Activated CD4-positive, alpha-beta memory T cell treated with anti-CD3 and anti-CD28 coated beads for 36 hours (primary cell): ENCODE results near the gene LMBRD2. TPM values are rescaled to one million over a fixed set of nuclear protein-coding genes. Genes with fewer than 3 reads are reported as not detected.
A peak's percentile ranks its signal among the peaks of the same experiment; 100 is the strongest.

Source experiments
- CTCF ChIA-PET: fragments of 350-600 bp; sonication (Branson Sonifier 250); formaldehyde crosslinking; loops from one replicate; lab custom pipeline; 2021; ENCODE audit warnings: antibody characterized with exemption, inconsistent platforms; lab: Charles Lee
- POLR2A ChIA-PET: fragments of 350-600 bp; sonication (Branson Sonifier 250); formaldehyde crosslinking; loops from one replicate; lab custom pipeline; 2021; ENCODE audit warnings: antibody characterized with exemption; lab: Charles Lee
- DNase-seq: peaks from one replicate; pipeline ENCODE4 v3.0.0-alpha.2; 2020
- H3K27ac Mint-ChIP-seq: one replicate; pipeline ENCODE4 v1.8.0; 2021; ENCODE audit warnings: mixed read lengths
- H3K27me3 Mint-ChIP-seq: one replicate; pipeline ENCODE4 v1.8.0; 2021; ENCODE audit warnings: mixed read lengths
- H3K36me3 Mint-ChIP-seq: one replicate; pipeline ENCODE4 v1.8.0; 2021; ENCODE audit warnings: mixed read lengths
- H3K4me1 Mint-ChIP-seq: one replicate; pipeline ENCODE4 v1.8.0; 2021; ENCODE audit warnings: low read depth, mixed read lengths
- H3K4me3 Mint-ChIP-seq: one replicate; pipeline ENCODE4 v1.8.0; 2021; ENCODE audit warnings: mild to moderate bottlenecking, mixed read lengths
- H3K9me3 Mint-ChIP-seq: one replicate; pipeline ENCODE4 v1.8.0; 2021; ENCODE audit warnings: mixed read lengths
- intact Hi-C: fragments of 100-400 bp; cut with micrococcal nuclease; formaldehyde crosslinking; loops from one replicate; pipeline ENCODE4 v1.15.1; 2023
- total RNA-seq, 2 experiments: library from RNA; stranded (reverse); gene quantifications; one replicate each; pipeline ENCODE4 v1.2.3, GENCODE V29; 2021

Gene LMBRD2
- total RNA-seq, 2 experiments from 2014 or later: 8.1 to 10.0 TPM

DNA sequence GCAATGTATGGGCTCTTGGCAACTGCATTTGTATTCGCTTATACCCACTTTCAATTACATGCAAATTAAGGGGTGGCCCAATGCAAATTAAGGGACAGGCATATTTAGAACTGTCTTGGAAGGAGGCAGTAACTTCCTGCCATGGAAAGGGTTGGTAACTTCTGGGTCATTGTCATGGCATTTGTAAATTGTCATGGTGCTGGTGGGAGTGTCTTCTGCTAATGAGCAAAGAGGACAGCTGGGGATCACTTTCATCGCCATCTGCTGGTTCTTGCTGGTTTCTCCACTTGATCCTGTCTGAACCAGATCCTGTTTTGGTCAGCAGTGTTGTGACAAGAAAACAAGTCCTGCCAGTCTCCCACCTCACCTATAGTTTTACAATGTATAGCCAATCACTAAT is 61.7 kb downstream of the LMBRD2 start:
- H3K4me1 Mint-ChIP-seq: no peaks in the 10 kb centered on the region
- H3K4me3 Mint-ChIP-seq: no peak overlapping the region
- H3K9me3 Mint-ChIP-seq: peaks cover 10% of the 10 kb centered on the region
- intact Hi-C loops: no loop called here
- no peak overlapping the region for H3K27ac Mint-ChIP-seq
- ChIA-PET POLR2A (interaction anchor here (0.6 to 1.0 kb wide), 2 partner anchors 12 to 92 kb away, joined by 3 read pairs; no protein-coding TSS in a partner anchor), CTCF (interaction anchor here (0.6 to 1.5 kb wide), 3 partner anchors 8 to 53 kb away, joined by 3 to 9 read pairs (median 5); no protein-coding TSS in a partner anchor)
- H3K27me3 Mint-ChIP-seq: peaks cover 3% of the 10 kb centered on the region
- peak; percentile 26 for DNase-seq
- no peaks in the 10 kb centered on the region for H3K36me3 Mint-ChIP-seq

DNA sequence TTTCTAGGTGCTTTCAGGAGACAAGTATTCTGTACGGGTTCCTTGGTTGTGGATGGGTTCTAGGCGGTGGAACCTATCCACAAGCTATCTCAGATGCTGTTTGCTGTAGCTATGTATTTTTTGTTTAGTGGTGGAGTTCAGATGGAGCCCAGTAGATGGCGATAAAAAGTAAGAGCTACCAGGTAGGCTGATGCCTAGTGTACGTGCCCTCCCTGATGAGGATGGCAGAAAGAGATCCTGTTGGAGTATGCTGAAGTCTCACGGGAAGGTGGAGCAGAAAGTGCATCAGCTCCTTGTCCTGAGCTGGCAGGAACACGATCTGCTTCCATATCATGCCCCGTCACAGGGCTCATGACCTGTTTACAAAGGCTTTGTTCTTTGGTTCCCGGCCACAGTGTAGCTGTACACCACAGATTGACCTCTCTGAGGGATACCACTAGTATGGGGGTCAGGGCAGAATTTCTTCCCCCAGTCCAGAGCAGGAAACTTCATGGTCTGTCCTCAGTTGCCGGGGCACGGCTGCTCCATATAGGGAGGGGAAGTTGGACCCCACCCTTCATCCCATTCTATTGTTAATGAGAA is 72.4 kb downstream of the LMBRD2 start:
- intact Hi-C loops: loop anchor here (1.0 to 10.0 kb wide), 5 partner anchors 72 to 613 kb away; partner anchors contain the start of genes LMBRD2 and NADK2
- ChIA-PET CTCF (interaction anchor here (0.6 to 2.4 kb wide), 51 partner anchors 9 to 619 kb away, joined by 3 to 25 read pairs (median 4); partner anchors contain the start of genes LMBRD2, RANBP3L, SKP2 and UGT3A2), POLR2A (no interaction called here)
- Mint-ChIP-seq H3K9me3 (no peaks in the 10 kb centered on the region), H3K4me3 (no peak overlapping the region), H3K27ac (no peak overlapping the region), H3K4me1 (peaks cover 3% of the 10 kb centered on the region), H3K27me3 (peaks cover 26% of the 10 kb centered on the region), H3K36me3 (no peaks in the 10 kb centered on the region)
- no peak for DNase-seq

GRCh38 chr5:36078430-36078829 is 73.3 kb downstream of the LMBRD2 start:
- intact Hi-C loops: loop anchor here (2.0 to 10.0 kb wide), 3 partner anchors 72 to 614 kb away; partner anchors contain the start of genes LMBRD2 and NADK2

GRCh38 chr5:36073595-36074216 is 78.0 kb downstream of the LMBRD2 start:
- POLR2A ChIA-PET: no interaction called here
- DNase-seq: no peak

More at GRCh38 chr5:36078430-36078829, 73.3 kb downstream of the LMBRD2 start:
- no peaks in the 10 kb centered on the region for H3K36me3 Mint-ChIP-seq
- H3K9me3 Mint-ChIP-seq: no peaks in the 10 kb centered on the region
- no peak for DNase-seq
- peaks cover 3% of the 10 kb centered on the region for H3K4me1 Mint-ChIP-seq
- no peak overlapping the region for H3K27ac Mint-ChIP-seq
- ChIA-PET CTCF (interaction anchor here (0.6 to 2.4 kb wide), 46 partner anchors 9 to 620 kb away, joined by 3 to 25 read pairs (median 4); partner anchors contain the start of genes LMBRD2, RANBP3L and SKP2), POLR2A (no interaction called here)
- H3K4me3 Mint-ChIP-seq: no peak overlapping the region
- peaks cover 17% of the 10 kb centered on the region for H3K27me3 Mint-ChIP-seq

DNA sequence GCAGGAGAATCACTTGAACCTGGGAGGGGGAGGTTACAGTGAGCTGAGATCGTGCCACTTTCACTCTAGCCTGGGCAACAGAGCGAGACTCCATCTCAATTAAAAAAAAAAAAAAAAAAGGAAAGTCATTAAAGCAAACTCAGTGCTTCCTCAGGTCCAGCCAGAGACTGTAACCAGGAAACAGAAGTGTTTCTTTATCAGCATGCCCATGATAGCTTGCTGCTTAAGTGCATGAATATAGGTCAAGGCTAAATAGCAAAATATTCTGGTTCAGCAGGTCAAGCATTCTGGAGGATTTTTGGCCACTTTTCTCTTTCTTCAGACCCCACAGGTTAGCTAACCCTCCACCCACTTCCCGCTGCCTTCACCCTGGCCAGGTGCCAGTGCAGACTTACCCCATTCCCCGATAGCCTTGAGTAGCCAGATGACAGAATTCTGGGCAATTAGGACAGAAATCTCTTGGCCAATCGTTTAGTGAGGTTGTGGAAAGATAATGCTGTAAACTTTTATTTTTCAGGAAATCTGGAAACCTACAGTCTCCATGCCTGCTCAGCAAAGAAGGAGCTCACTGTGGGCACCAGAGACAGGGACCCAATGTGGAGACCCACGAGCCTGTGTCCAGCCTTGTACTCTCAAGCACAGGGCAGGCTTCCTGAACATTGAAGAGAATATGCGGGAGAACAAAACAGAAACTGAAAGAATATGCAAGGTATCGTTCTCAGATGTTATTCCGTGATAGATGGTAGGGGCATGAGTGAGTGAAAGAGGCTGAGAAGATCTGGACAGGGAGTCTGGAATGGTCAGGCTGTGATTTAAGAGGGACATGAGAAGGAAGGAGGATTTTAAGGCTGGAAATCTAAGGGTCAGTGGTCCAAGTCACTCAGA is 80.8 kb downstream of the LMBRD2 start:
- Mint-ChIP-seq H3K27me3 (peaks cover 15% of the 10 kb centered on the region), H3K4me1 (peaks cover 8% of the 10 kb centered on the region), H3K4me3 (peak overlapping the region; percentile 14), H3K27ac (no peak overlapping the region), H3K36me3 (no peaks in the 10 kb centered on the region), H3K9me3 (no peaks in the 10 kb centered on the region)
- intact Hi-C loops: loop anchor here (10.0 kb wide), 1 partner anchor 174 kb away; the partner anchor contains the start of gene NADK2
- DNase-seq: no peak
- POLR2A ChIA-PET: no interaction called here
- CTCF ChIA-PET: interaction anchor here (1.9 to 3.7 kb wide), 2 partner anchors 8 to 12 kb away, joined by 5 to 20 read pairs; no protein-coding TSS in a partner anchor

More at GRCh38 chr5:36073595-36074216, 78.0 kb downstream of the LMBRD2 start:
- Mint-ChIP-seq H3K9me3 (no peaks in the 10 kb centered on the region), H3K4me1 (peaks cover 4% of the 10 kb centered on the region), H3K36me3 (no peaks in the 10 kb centered on the region), H3K27me3 (peaks cover 5% of the 10 kb centered on the region), H3K27ac (no peak overlapping the region), H3K4me3 (no peak overlapping the region)
- CTCF ChIA-PET: no interaction called here
- intact Hi-C loops: loop anchor here (10.0 kb wide), 1 partner anchor 171 kb away; the partner anchor contains the start of gene NADK2

GRCh38 chr5:36068751-36069281 is 82.9 kb downstream of the LMBRD2 start:
- Mint-ChIP-seq H3K27ac (no peak overlapping the region), H3K36me3 (no peaks in the 10 kb centered on the region), H3K9me3 (no peaks in the 10 kb centered on the region), H3K4me1 (peaks cover 8% of the 10 kb centered on the region), H3K27me3 (peaks cover 22% of the 10 kb centered on the region), H3K4me3 (no peak overlapping the region)
- POLR2A ChIA-PET: no interaction called here
- no peak for DNase-seq
- intact Hi-C loops: no loop called here
- CTCF ChIA-PET: interaction anchor here (0.6 to 3.7 kb wide), 2 partner anchors 10 to 24 kb away, joined by 3 to 20 read pairs; no protein-coding TSS in a partner anchor

GRCh38 chr5:36066540-36067210 is 85.0 kb downstream of the LMBRD2 start, which contains the start of gene UGT3A2:
UGT3A2 (minus strand) TSS chr5:36066882; CDS start chr5:36066789, 93 bp downstream.
- Mint-ChIP-seq H3K9me3 (no peaks in the 10 kb centered on the region), H3K27me3 (peaks cover 22% of the 10 kb centered on the region), H3K4me3 (no peak within 1 kb of the TSS), H3K36me3 (no peaks in the 10 kb centered on the region), H3K4me1 (peaks cover 8% of the 10 kb centered on the region), H3K27ac (no peak within 1 kb of the TSS)
- DNase-seq: no peak
- intact Hi-C loops: no loop called here
- CTCF ChIA-PET: interaction anchor here (1.3 to 2.1 kb wide), 2 partner anchors 13 kb away, joined by 4 to 11 read pairs; no protein-coding TSS in a partner anchor
- POLR2A ChIA-PET: no interaction called here

DNA sequence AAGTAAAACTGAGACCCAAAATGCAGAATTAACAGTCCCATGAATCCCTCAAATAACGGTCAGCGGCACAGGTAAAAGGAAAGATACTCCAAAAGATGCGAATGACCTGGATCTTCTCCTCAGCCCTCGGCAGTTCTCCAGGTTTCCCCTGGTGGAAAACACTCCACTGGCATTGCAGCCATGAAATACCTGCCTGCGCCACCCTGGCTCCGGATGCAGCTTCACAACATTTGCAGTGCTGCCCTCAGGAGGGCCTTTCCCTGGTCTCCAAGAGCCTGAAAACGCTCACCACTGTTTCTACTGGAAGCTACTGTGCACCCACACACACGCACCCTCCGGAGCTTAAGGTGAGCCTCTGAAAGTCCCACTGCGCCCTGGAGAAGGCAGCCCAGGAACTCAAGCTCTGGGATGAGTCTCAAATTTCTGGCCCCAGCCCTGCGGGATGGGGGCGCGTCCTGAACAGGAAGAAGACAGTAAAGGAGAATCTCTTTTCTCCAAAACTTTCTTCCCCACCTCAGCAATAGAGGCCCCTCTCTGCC is 85.6 kb downstream of the LMBRD2 start:
- peaks cover 22% of the 10 kb centered on the region for H3K27me3 Mint-ChIP-seq
- ChIA-PET CTCF (interaction anchor here (0.6 to 2.1 kb wide), 2 partner anchors 11 to 13 kb away, joined by 3 to 11 read pairs; no protein-coding TSS in a partner anchor), POLR2A (no interaction called here)
- DNase-seq: no peak
- no peak overlapping the region for H3K27ac Mint-ChIP-seq
- H3K4me1 Mint-ChIP-seq: peaks cover 4% of the 10 kb centered on the region
- intact Hi-C loops: no loop called here
- no peaks in the 10 kb centered on the region for H3K36me3 Mint-ChIP-seq
- H3K9me3 Mint-ChIP-seq: no peaks in the 10 kb centered on the region
- no peak overlapping the region for H3K4me3 Mint-ChIP-seq

DNA sequence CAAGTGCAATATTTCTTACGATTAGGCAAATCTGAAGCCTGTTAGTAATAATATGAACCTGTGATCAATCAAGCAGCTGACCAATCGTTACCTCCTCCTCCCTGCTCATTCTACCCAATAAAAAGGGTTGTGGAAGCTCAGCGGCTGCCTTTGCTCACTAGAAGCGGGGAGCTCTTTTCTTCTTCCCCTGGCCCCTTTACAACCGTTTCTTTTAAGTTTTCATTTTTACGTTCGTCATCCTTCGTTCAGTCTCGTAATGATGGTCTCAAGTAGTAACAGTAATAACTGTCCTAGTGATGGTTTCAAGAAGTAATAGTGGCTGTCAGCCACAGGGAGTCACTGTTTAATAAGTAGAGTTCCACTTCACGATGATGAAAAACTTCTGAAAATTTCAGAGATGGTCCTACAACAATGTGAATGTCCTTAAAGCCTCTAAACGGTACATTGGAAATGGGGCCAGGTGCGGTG is 91.2 kb downstream of the LMBRD2 start:
- Mint-ChIP-seq H3K4me1 (no peaks in the 10 kb centered on the region), H3K4me3 (no peak overlapping the region), H3K9me3 (no peaks in the 10 kb centered on the region), H3K27ac (no peak overlapping the region), H3K27me3 (peaks cover 11% of the 10 kb centered on the region), H3K36me3 (no peaks in the 10 kb centered on the region)
- ChIA-PET POLR2A (no interaction called here), CTCF (interaction anchor here (0.9 to 1.7 kb wide), 2 partner anchors 19 to 244 kb away, joined by 3 to 5 read pairs; no protein-coding TSS in a partner anchor)
- intact Hi-C loops: no loop called here
- no peak for DNase-seq

DNA sequence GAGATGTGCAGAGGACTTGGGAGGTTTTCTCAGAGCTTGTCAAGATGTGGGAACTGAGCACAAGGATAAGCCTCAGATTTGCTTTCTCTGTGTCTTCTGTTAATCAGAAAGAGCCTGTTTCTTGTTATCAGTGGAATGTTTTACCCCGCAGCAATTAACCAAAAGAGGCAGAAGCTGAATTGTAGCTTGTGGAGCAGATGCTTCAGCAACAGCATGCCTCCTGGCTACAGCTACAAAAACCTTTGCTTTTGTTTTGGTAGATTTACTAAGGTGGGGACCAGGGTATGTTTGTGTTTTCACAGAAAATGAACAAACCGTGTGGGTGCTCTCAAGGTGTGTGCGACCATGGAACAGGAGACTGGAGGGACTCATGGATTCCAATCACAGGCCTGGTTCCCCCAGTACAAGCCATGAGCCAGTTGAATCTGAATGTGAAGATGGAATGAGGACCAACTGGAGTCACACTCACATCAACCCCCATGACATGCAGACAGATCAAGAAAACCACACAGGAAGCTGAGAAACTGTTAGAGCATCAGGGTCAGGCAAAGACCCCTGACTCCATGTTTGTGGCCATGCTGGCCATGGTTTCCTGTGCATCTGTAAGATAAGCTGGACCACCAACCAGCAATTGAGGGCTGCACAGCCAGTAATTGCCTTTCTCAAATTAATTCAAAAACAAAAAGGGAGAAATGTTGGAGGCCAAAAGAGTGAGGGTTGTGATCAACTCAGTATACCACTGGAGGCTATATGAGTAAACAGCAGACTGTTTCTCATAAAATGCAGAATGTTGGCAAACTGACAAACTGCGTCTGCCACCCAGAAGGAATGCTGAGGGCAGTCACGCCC is 91.9 kb downstream of the LMBRD2 start:
- CTCF ChIA-PET: interaction anchor here (0.9 to 1.7 kb wide), 2 partner anchors 19 to 245 kb away, joined by 3 to 5 read pairs; no protein-coding TSS in a partner anchor
- DNase-seq: no peak
- intact Hi-C loops: no loop called here

More for the DNA sequence above, 91.9 kb downstream of the LMBRD2 start:
- H3K27me3 Mint-ChIP-seq: peaks cover 9% of the 10 kb centered on the region
- no peaks in the 10 kb centered on the region for H3K9me3 Mint-ChIP-seq
- H3K36me3 Mint-ChIP-seq: no peaks in the 10 kb centered on the region
- no peak overlapping the region for H3K27ac Mint-ChIP-seq
- POLR2A ChIA-PET: no interaction called here
- no peak overlapping the region for H3K4me3 Mint-ChIP-seq
- H3K4me1 Mint-ChIP-seq: no peaks in the 10 kb centered on the region
